Activated B cell treated with CpG ODN at 0.5 μM for 24 hours (primary cell): ENCODE results near the gene LCNL1. TPM values are rescaled to one million over a fixed set of nuclear protein-coding genes. Genes with fewer than 3 reads are reported as not detected.

Experiments
- ATAC-seq: fragments of 200-7000 bp; cut with Tn5 transposase; one replicate; pipeline ENCODE4 v1.10.0; 2021; ENCODE audit warnings: low read depth, mild to moderate bottlenecking, moderate library complexity
- CTCF ChIA-PET: fragments of 350-600 bp; sonication (Branson Sonifier 250); formaldehyde crosslinking; loops from one replicate; lab custom pipeline; 2021; ENCODE audit warnings: antibody characterized with exemption; lab: Charles Lee
- POLR2A ChIA-PET: fragments of 350-600 bp; sonication (Branson Sonifier 250); formaldehyde crosslinking; loops from one replicate; lab custom pipeline; 2021; ENCODE audit warnings: antibody characterized with exemption; lab: Charles Lee
- DNase-seq: peaks from one replicate; pipeline ENCODE4 v3.0.0; 2022
- H3K27ac Mint-ChIP-seq: one replicate; pipeline ENCODE4 v1.8.0; 2020; ENCODE audit warnings: mixed read lengths
- H3K27me3 Mint-ChIP-seq: one replicate; pipeline ENCODE4 v1.8.0; 2021; ENCODE audit warnings: mixed read lengths
- H3K36me3 Mint-ChIP-seq: one replicate; pipeline ENCODE4 v1.8.0; 2021; ENCODE audit warnings: low read depth, mixed read lengths
- H3K4me1 Mint-ChIP-seq: one replicate; pipeline ENCODE4 v1.8.0; 2021; ENCODE audit warnings: mixed read lengths
- H3K4me3 Mint-ChIP-seq: one replicate; pipeline ENCODE4 v1.8.0; 2020; ENCODE audit warnings: mild to moderate bottlenecking, mixed read lengths
- H3K9me3 Mint-ChIP-seq: one replicate; pipeline ENCODE4 v1.8.0; 2020; ENCODE audit warnings: mixed read lengths
- CTCF ChIP-seq: fragments of 200-600 bp; IDR thresholded peaks from one replicate; pipeline ENCODE4 v1.8.0; 2022; ENCODE audit warnings: antibody characterized with exemption, mild to moderate bottlenecking
- intact Hi-C: fragments of 100-400 bp; cut with micrococcal nuclease; formaldehyde crosslinking; loops from one replicate; pipeline ENCODE4 v1.15.1; 2024
- total RNA-seq: library from RNA; stranded (reverse); gene quantifications from 2 replicates; pipeline ENCODE4 v1.2.3, GENCODE V29; 2022

Gene LCNL1
- total RNA-seq, 1 donor from 2014 or later: not detected

- TF ChIP-seq CTCF: no peak
Measured at GRCh38 chr9:137014776-137015539, 32.2 kb downstream of the LCNL1 start.

GRCh38 chr9:137015540-137015930 is 32.7 kb downstream of the LCNL1 start:
- Mint-ChIP-seq H3K27me3 (no peaks in the 10 kb centered on the region), H3K4me1 (no peaks in the 10 kb centered on the region), H3K4me3 (no peak overlapping the region), H3K9me3 (no peaks in the 10 kb centered on the region), H3K36me3 (peaks cover 9% of the 10 kb centered on the region), H3K27ac (no peak overlapping the region)
- ChIA-PET POLR2A (no interaction called here), CTCF (no interaction called here)
- TF ChIP-seq CTCF: no peak
- ATAC-seq: no peak
- no peak for DNase-seq
- intact Hi-C loops: no loop called here

More at GRCh38 chr9:137014776-137015539, 32.2 kb downstream of the LCNL1 start:
- ChIA-PET CTCF (no interaction called here), POLR2A (no interaction called here)
- Mint-ChIP-seq H3K4me1 (no peaks in the 10 kb centered on the region), H3K27me3 (no peaks in the 10 kb centered on the region), H3K36me3 (peaks cover 9% of the 10 kb centered on the region), H3K27ac (no peak overlapping the region), H3K4me3 (no peak overlapping the region), H3K9me3 (no peaks in the 10 kb centered on the region)
- DNase-seq: no peak
- no peak for ATAC-seq
- intact Hi-C loops: no loop called here

- H3K9me3 Mint-ChIP-seq: no peaks in the 10 kb centered on the region
- H3K27ac Mint-ChIP-seq: no peak overlapping the region
- no peak overlapping the region for H3K4me3 Mint-ChIP-seq
- intact Hi-C loops: no loop called here
- CTCF ChIA-PET: no interaction called here
- POLR2A ChIA-PET: no interaction called here
- no peaks in the 10 kb centered on the region for H3K27me3 Mint-ChIP-seq
- ATAC-seq: no peak
- DNase-seq: no peak
- peaks cover 9% of the 10 kb centered on the region for H3K36me3 Mint-ChIP-seq
- no peak for TF ChIP-seq CTCF
- H3K4me1 Mint-ChIP-seq: no peaks in the 10 kb centered on the region
Measured at GRCh38 chr9:137015976-137016375, 33.2 kb downstream of the LCNL1 start.

- no peak overlapping the region for H3K27ac Mint-ChIP-seq
- intact Hi-C loops: no loop called here
- ATAC-seq (no peak), DNase-seq (no peak)
- no peaks in the 10 kb centered on the region for H3K4me1 Mint-ChIP-seq
- no peak for TF ChIP-seq CTCF
- no peaks in the 10 kb centered on the region for H3K27me3 Mint-ChIP-seq
- ChIA-PET POLR2A (no interaction called here), CTCF (no interaction called here)
- H3K4me3 Mint-ChIP-seq: no peak overlapping the region
- no peaks in the 10 kb centered on the region for H3K9me3 Mint-ChIP-seq
- peaks cover 9% of the 10 kb centered on the region for H3K36me3 Mint-ChIP-seq
Measured at GRCh38 chr9:137016436-137016835, 33.6 kb downstream of the LCNL1 start.

- intact Hi-C loops: no loop called here
- CTCF ChIA-PET: no interaction called here
- Mint-ChIP-seq H3K4me1 (peaks cover under 1% of the 10 kb centered on the region), H3K36me3 (peaks cover 8% of the 10 kb centered on the region), H3K4me3 (no peak overlapping the region), H3K27ac (no peak overlapping the region), H3K9me3 (no peaks in the 10 kb centered on the region), H3K27me3 (no peaks in the 10 kb centered on the region)
- no peak for TF ChIP-seq CTCF
- ATAC-seq (no peak), DNase-seq (no peak)
- POLR2A ChIA-PET: no interaction called here
Measured at GRCh38 chr9:137017071-137017470, 34.3 kb downstream of the LCNL1 start.
